Umbilical cord (tissue), 1 donor: ENCODE data around the gene CYB5D1. TPM values are rescaled to one million over a fixed set of nuclear protein-coding genes. Genes with fewer than 3 reads are reported as not detected.

Source experiments
- total RNA-seq: library from RNA; depleted of rRNA; stranded (reverse); fragments of >200 nt; gene quantifications from one replicate; pipeline ENCODE4 v1.2.3, GENCODE V29; 2014; ENCODE audit warnings: low replicate concordance; ENCODE audit not compliant: insufficient read depth

The CYB5D1 gene
- total RNA-seq, 1 donor from 2014 or later, result 7.9 TPM

Other genes with a start within 250 kb of the CYB5D1 start
- 32.7 TPM for gene FXR2, start 243.1 kb upstream of the CYB5D1 start, total RNA-seq
- 39.7 TPM for gene SAT2, start 230.2 kb upstream of the CYB5D1 start, total RNA-seq
- gene SHBG, start 227.9 kb upstream of the CYB5D1 start, total RNA-seq, result 3.9 TPM
- 2.6 TPM for gene ATP1B2, start 207.1 kb upstream of the CYB5D1 start, total RNA-seq
- gene TP53, start 170.5 kb upstream of the CYB5D1 start, total RNA-seq, result 9.6 TPM
- gene WRAP53, start 169.5 kb upstream of the CYB5D1 start, total RNA-seq, result 2.4 TPM
- 1.9 TPM for gene EFNB3, start 152.8 kb upstream of the CYB5D1 start, total RNA-seq
- gene DNAH2, start 140.3 kb upstream of the CYB5D1 start, total RNA-seq, result not detected
- gene KDM6B, start 23.8 kb upstream of the CYB5D1 start, total RNA-seq, result 0.48 TPM
- gene TMEM88, start 2.9 kb upstream of the CYB5D1 start, total RNA-seq, result 1.7 TPM
- gene NAA38, start 444 bp upstream of the CYB5D1 start, total RNA-seq, result 55.9 TPM
- gene CHD3, start 30.8 kb downstream of the CYB5D1 start, total RNA-seq, result 88.6 TPM
- 2.6 TPM for gene RNF227, start 58.3 kb downstream of the CYB5D1 start, total RNA-seq
- 1.7 TPM for gene KCNAB3, start 71.9 kb downstream of the CYB5D1 start, total RNA-seq
- 3.6 TPM for gene TRAPPC1, start 73.9 kb downstream of the CYB5D1 start, total RNA-seq
- 10.8 TPM for gene CNTROB, start 74.2 kb downstream of the CYB5D1 start, total RNA-seq
- gene GUCY2D, start 144.6 kb downstream of the CYB5D1 start, total RNA-seq, result 0.72 TPM
- gene ALOX15B, start 181.1 kb downstream of the CYB5D1 start, total RNA-seq, result not detected
- gene ALOX12B, start 229.7 kb downstream of the CYB5D1 start, total RNA-seq, result not detected